WTC11 (cell line): ENCODE data around the gene BLOC1S4. TPM values are rescaled to one million over a fixed set of nuclear protein-coding genes. Genes with fewer than 3 reads are reported as not detected.

Experiments used
- ATAC-seq: fragments of 200-7000 bp; cut with Tn5 transposase; 2 replicates; pipeline ENCODE4 v1.10.0; 2021; ENCODE audit warnings: mild to moderate bottlenecking, moderate library complexity
- CTCF ChIA-PET: fragments of 300-600 bp; sonication (Branson Sonifier 250); formaldehyde crosslinking; loops from one replicate; lab custom pipeline; 2021; ENCODE audit warnings: antibody characterized with exemption; lab: Charles Lee
- POLR2A ChIA-PET: fragments of 350-600 bp; sonication (Branson Sonifier 250); formaldehyde crosslinking; loops from one replicate; lab custom pipeline; 2021; ENCODE audit warnings: antibody characterized with exemption; lab: Charles Lee
- DNase-seq: peaks from one replicate; pipeline ENCODE4 v3.0.0; 2021; ENCODE audit warnings: low spot score
- H3K27ac Mint-ChIP-seq: 2 replicates; pipeline ENCODE4 v1.8.0; 2021; ENCODE audit warnings: mixed read lengths
- H3K27me3 Mint-ChIP-seq: 2 replicates; pipeline ENCODE4 v1.8.0; 2021; ENCODE audit warnings: low read depth, mild to moderate bottlenecking, moderate library complexity, mixed read lengths
- H3K36me3 Mint-ChIP-seq: 2 replicates; pipeline ENCODE4 v1.8.0; 2021; ENCODE audit warnings: mixed read lengths
- H3K4me1 Mint-ChIP-seq: 2 replicates; pipeline ENCODE4 v1.8.0; 2022; ENCODE audit warnings: mixed read lengths
- H3K4me3 Mint-ChIP-seq: 2 replicates; pipeline ENCODE4 v1.8.0; 2021; ENCODE audit warnings: mild to moderate bottlenecking, moderate library complexity, mixed read lengths
- H3K9me3 Mint-ChIP-seq: 2 replicates; pipeline ENCODE4 v1.8.0; 2021; ENCODE audit warnings: mixed read lengths
- ATF6 ChIP-seq: sonication (generic); formaldehyde crosslinking; IDR thresholded peaks from 2 replicates; pipeline ENCODE4 v1.8.1; 2023; ENCODE audit warnings: mild to moderate bottlenecking, missing genetic modification reagents
- CBFB ChIP-seq: sonication (generic); formaldehyde crosslinking; IDR thresholded peaks from 2 replicates; pipeline ENCODE4 v1.8.1; 2022; ENCODE audit warnings: mild to moderate bottlenecking, low read depth, missing genetic modification reagents
- CREM ChIP-seq: sonication (generic); formaldehyde crosslinking; IDR thresholded peaks from 2 replicates; pipeline ENCODE4 v1.8.1; 2022; ENCODE audit warnings: mild to moderate bottlenecking, missing genetic modification reagents, moderate library complexity
- E2F1 ChIP-seq: sonication (generic); formaldehyde crosslinking; IDR thresholded peaks from 2 replicates; pipeline ENCODE4 v1.8.0; 2022; ENCODE audit warnings: mild to moderate bottlenecking, missing genetic modification reagents
- ESRRA ChIP-seq: sonication (generic); formaldehyde crosslinking; IDR thresholded peaks from 2 replicates; pipeline ENCODE4 v1.8.1; 2022; ENCODE audit warnings: mild to moderate bottlenecking, missing genetic modification reagents, borderline replicate concordance
- HMGA2 ChIP-seq: fragments of 250-450 bp; sonication (Bioruptor Pico); IDR thresholded peaks from 2 replicates; pipeline ENCODE4 v1.4.0; 2021; ENCODE audit warnings: mild to moderate bottlenecking, moderate library complexity
- MLX ChIP-seq: sonication (generic); formaldehyde crosslinking; IDR thresholded peaks from 2 replicates; pipeline ENCODE4 v1.8.1; 2023; ENCODE audit warnings: mild to moderate bottlenecking, missing genetic modification reagents, moderate library complexity
- NR1H2 ChIP-seq: sonication (generic); formaldehyde crosslinking; IDR thresholded peaks from 2 replicates; pipeline ENCODE4 v1.9.0; 2021; ENCODE audit warnings: mild to moderate bottlenecking, moderate library complexity, missing genetic modification reagents
- NR2C2 ChIP-seq: sonication (generic); formaldehyde crosslinking; IDR thresholded peaks from 2 replicates; pipeline ENCODE4 v1.8.0; 2022; ENCODE audit warnings: mild to moderate bottlenecking, missing genetic modification reagents
- PRDM15 ChIP-seq: sonication (generic); formaldehyde crosslinking; IDR thresholded peaks from 2 replicates; pipeline ENCODE4 v1.8.0; 2022; ENCODE audit warnings: missing genetic modification reagents
- RELA ChIP-seq: sonication (generic); formaldehyde crosslinking; IDR thresholded peaks from 2 replicates; pipeline ENCODE4 v1.8.1; 2022; ENCODE audit warnings: missing genetic modification reagents, mild to moderate bottlenecking, borderline replicate concordance
- SMAD3 ChIP-seq: sonication (generic); formaldehyde crosslinking; IDR thresholded peaks from 2 replicates; pipeline ENCODE4 v1.8.0; 2022; ENCODE audit warnings: missing genetic modification reagents, mild to moderate bottlenecking, borderline replicate concordance
- TEAD4 ChIP-seq: sonication (generic); formaldehyde crosslinking; IDR thresholded peaks from 2 replicates; pipeline ENCODE4 v1.8.0; 2022; ENCODE audit warnings: mild to moderate bottlenecking, missing genetic modification reagents
- USF2 ChIP-seq: sonication (generic); formaldehyde crosslinking; IDR thresholded peaks from 2 replicates; pipeline ENCODE4 v1.8.1; 2023; ENCODE audit warnings: mild to moderate bottlenecking, missing genetic modification reagents, moderate library complexity
- ZNF138 ChIP-seq: sonication (generic); formaldehyde crosslinking; conservative IDR thresholded peaks from 2 replicates; pipeline ENCODE4 v1.8.1; 2022; ENCODE audit warnings: mild to moderate bottlenecking, moderate library complexity, missing genetic modification reagents
- ZNF281 ChIP-seq: sonication (generic); formaldehyde crosslinking; IDR thresholded peaks from 2 replicates; pipeline ENCODE4 v1.8.0; 2023; ENCODE audit warnings: mild to moderate bottlenecking, missing genetic modification reagents
- ZNF317 ChIP-seq: sonication (generic); formaldehyde crosslinking; IDR thresholded peaks from 2 replicates; pipeline ENCODE4 v1.8.1; 2023; ENCODE audit warnings: low read depth, mild to moderate bottlenecking, moderate library complexity, missing genetic modification reagents, borderline replicate concordance
- ZNF396 ChIP-seq: fragments of 250-450 bp; sonication (Bioruptor Pico); IDR thresholded peaks from 2 replicates; pipeline ENCODE4 v1.8.0; 2021; ENCODE audit warnings: mild to moderate bottlenecking, moderate library complexity, borderline replicate concordance
- ZNF671 ChIP-seq: fragments of 250-450 bp; sonication (Bioruptor Pico); IDR thresholded peaks from 2 replicates; pipeline ENCODE4 v1.8.0; 2021; ENCODE audit warnings: mild to moderate bottlenecking
- ZSCAN18 ChIP-seq: fragments of 250-450 bp; sonication (Bioruptor Pico); IDR thresholded peaks from 2 replicates; pipeline ENCODE4 v2.1.2; 2022; ENCODE audit warnings: mild to moderate bottlenecking, moderate library complexity
- total RNA-seq: library from RNA; stranded (reverse); gene quantifications from 3 replicates; pipeline ENCODE4 v1.2.3, GENCODE V29; 2021

Gene BLOC1S4
- total RNA-seq, 1 experiment from 2014 or later, result 21.4 TPM

- TF ChIP-seq RELA (CRISPR knock-in tag) (no peak), PRDM15 (CRISPR knock-in tag) (no peak)
- TF ChIP-seq, all 79 proteins: peak for 0
Measured at GRCh38 chr4:6710996-6711395, 5.0 kb upstream of the BLOC1S4 start (continued).

- H3K4me1 Mint-ChIP-seq, result peaks cover 14% of the 10 kb centered on the region
- H3K27ac Mint-ChIP-seq, result no peak overlapping the region
- ChIA-PET POLR2A (no interaction called here), CTCF (interaction anchor here (0.7 kb wide), 1 partner anchor 14 kb away, joined by 3 read pairs; no protein-coding TSS in a partner anchor)
- no peaks in the 10 kb centered on the region for H3K36me3 Mint-ChIP-seq
- H3K27me3 Mint-ChIP-seq, result peaks cover 42% of the 10 kb centered on the region
- ATAC-seq, result no peak
- H3K9me3 Mint-ChIP-seq, result peaks cover 4% of the 10 kb centered on the region
- DNase-seq, result no peak
- peak overlapping the region; percentile 15; the same call in 1 of the 2 replicates for H3K4me3 Mint-ChIP-seq
- TF ChIP-seq NR1H2 (no peak), USF2 (CRISPR knock-in tag) (no peak), SMAD3 (CRISPR knock-in tag) (no peak), ZNF396 (CRISPR knock-in tag) (no peak), MLX (no peak), ZSCAN18 (CRISPR knock-in tag) (no peak), CBFB (CRISPR knock-in tag) (no peak)
- TF ChIP-seq, all 79 proteins: peak for 0
Measured at GRCh38 chr4:6714954-6715353, 1.0 kb upstream of the BLOC1S4 start.

- Mint-ChIP-seq H3K36me3 (no peaks in the 10 kb centered on the region), H3K4me3 (peak overlapping the region; percentile 75), H3K4me1 (peaks cover 9% of the 10 kb centered on the region), H3K27ac (peak overlapping the region; percentile 96), H3K27me3 (peaks cover 39% of the 10 kb centered on the region), H3K9me3 (peaks cover 4% of the 10 kb centered on the region)
- CTCF ChIA-PET, result interaction anchor here (2.0 to 9.7 kb wide), 4 partner anchors 14 to 355 kb away, joined by 11 to 94 read pairs (median 14); no protein-coding TSS in a partner anchor
- ATAC-seq (no peak), DNase-seq (no peak)
- POLR2A ChIA-PET, result interaction anchor here (1.2 kb wide), 1 partner anchor 15 kb away, joined by 3 read pairs; no protein-coding TSS in a partner anchor
- TF ChIP-seq CREM (CRISPR knock-in tag), result no peak
- no peak for TF ChIP-seq ZNF317 (CRISPR knock-in tag)
- TF ChIP-seq ZNF281 (CRISPR knock-in tag), result no peak
- no peak for TF ChIP-seq ZNF671 (CRISPR knock-in tag)
- no peak for TF ChIP-seq HMGA2
- no peak for TF ChIP-seq ATF6 (CRISPR knock-in tag)
- no peak for TF ChIP-seq ZNF138 (CRISPR knock-in tag)
- TF ChIP-seq NR2C2 (CRISPR knock-in tag), result no peak
- TF ChIP-seq E2F1 (CRISPR knock-in tag), result no peak
- TF ChIP-seq TEAD4, result no peak
- TF ChIP-seq ESRRA (CRISPR knock-in tag), result no peak
Measured at GRCh38 chr4:6715704-6716017, 313 bp upstream of the BLOC1S4 start.
